ENCODE measurements around the gene EXOC4.

Gene EXOC4

DNA sequence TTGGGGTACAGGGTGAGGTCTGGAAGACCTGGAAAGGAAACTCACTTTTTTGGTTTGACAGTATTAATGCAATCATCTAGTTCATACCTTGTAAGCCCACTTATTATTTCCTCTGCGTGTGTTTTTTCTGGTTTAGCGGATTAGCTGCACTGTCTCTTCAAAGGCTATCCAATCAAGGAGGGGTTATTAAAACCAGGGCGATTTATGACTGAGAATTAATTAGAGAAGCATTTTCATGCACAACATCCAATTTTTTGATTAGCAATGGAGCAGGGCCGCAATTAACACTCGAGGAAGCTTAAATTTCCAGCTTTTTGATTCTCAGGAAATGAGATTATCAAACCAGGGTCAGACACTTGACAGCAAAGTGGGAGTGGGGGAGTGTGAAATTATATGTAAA is 248.9 kb downstream of the EXOC4 start:
- DNase-seq, result no peak

GRCh38 chr7:133502498-133502897 is 249.6 kb downstream of the EXOC4 start:
- no peak for DNase-seq

GRCh38 chr7:133502972-133503371 is 250.1 kb downstream of the EXOC4 start:
- DNase-seq, result no peak

GRCh38 chr7:133504825-133505224 is 251.9 kb downstream of the EXOC4 start:
- DNase-seq, result no peak

- no peak for DNase-seq
Observed at GRCh38 chr7:133509822-133510221, 256.9 kb downstream of the EXOC4 start.

DNA sequence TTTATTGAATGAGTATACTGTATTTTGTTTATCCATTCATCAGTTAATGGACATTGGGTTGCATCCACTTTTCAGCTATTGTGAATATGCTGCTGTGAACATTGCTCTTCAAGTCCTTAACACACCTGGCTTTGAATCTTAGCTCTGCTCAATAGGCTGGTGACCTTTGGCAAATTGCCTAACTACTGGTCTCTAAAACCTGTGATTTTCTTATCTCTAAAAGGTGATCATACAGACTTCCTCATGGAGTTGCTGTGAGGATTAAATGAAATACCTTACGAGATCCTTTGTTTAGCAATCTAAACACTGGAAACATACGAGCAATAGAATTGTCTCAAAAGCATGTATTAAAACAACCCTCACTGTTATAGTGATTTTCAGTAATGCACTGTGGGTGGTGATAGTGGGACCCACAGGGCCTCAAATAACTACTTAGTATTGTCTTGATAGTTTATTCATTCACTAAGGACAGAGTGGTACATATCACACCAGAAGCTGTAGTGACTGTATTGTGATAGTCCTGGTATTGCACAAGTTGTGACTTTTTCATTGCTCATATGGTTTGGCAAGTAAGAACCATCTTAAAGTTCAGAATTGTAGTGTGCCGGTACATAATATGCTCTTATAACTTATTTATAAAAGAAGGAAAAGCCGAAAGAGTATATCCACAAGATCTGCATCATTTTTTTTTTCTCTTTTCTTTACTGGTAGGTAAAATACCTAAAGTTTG is 257.6 kb downstream of the EXOC4 start:
- DNase-seq, result no peak

DNA sequence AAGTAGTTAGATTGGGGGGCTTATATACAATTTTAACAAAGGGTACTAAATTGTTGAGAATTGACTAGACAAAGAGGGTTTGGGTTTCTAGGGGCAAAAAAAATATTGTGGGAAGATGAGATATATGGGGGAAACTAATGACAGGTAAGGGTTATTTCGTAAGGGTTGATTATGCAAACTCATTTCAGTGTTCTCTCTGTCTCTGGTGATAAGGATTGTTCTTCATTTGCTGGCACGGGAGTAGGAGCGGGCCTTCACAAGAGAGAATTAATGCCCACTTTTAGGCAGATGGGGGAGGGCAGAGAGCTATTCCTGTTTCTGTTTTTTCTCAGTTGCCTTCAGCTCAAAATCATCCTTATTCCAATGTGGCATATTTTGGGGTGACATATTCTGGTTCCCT is 258.4 kb downstream of the EXOC4 start:
- DNase-seq, result no peak

GRCh38 chr7:133511708-133512107 is 258.8 kb downstream of the EXOC4 start:
- DNase-seq, result no peak

DNA sequence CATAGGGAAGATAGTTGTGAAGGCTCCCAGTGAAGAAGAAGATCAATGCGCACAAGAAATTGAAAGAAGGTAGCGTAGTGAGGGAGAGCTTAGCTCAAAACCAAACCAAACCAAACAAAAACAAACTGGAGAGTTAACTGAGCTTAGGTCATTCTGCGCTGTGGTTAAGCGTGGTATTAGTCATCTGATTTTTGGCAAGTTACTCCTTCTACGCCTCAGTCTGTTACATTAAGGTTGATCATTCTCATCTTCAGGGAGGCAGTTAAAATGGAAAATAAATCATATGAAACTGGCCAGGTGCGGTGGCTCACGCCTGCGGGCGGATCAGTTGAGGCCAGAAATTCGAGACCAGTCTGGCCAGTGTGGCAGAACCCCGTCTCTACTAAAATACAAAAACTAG is 259.7 kb downstream of the EXOC4 start:
- DNase-seq, result no peak

DNA sequence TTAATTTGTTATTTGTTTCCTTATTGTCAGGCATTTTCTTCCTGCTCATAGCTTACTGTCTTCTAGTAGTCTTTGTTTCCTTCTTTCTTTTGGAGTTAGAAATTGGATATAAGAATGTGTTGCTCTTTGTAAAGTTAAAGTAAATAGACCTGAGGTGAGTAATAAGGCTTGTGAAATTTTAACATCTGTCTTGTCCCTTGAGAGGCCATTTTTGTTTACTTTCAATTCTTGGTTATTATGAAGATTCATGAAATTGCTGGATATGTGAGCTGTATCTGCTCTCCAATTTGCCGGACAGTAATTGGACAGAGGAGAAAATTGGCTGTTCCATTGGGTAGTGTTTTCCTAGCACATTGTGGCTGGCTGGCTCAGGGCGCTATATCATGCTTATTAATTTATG is 260.7 kb downstream of the EXOC4 start:
- DNase-seq, result no peak

DNA sequence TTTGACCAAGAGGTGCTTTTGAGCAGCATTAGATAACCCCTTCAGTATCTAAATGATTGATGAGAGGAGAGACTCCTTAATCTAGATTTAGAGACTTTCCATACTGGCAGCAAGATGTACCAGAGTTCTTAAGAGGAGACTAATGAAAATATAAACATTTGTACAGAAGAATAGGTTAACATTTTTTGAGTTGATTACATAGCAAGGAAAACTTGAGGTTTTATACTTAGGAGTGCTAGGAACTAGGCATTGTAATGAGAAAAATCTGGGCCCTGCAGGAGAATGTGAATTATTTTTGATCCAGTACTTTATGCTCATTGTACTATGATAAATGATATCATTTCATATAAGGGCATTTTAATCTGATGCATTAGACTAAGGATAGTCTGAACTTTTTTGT is 261.7 kb downstream of the EXOC4 start:
- DNase-seq, result no peak

GRCh38 chr7:133517766-133518165 is 264.9 kb downstream of the EXOC4 start:
- no peak for DNase-seq

- DNase-seq, result no peak
Observed at GRCh38 chr7:133518718-133519117, 265.8 kb downstream of the EXOC4 start.

- no peak for DNase-seq
Observed at GRCh38 chr7:133520248-133520647, 267.4 kb downstream of the EXOC4 start.

DNA sequence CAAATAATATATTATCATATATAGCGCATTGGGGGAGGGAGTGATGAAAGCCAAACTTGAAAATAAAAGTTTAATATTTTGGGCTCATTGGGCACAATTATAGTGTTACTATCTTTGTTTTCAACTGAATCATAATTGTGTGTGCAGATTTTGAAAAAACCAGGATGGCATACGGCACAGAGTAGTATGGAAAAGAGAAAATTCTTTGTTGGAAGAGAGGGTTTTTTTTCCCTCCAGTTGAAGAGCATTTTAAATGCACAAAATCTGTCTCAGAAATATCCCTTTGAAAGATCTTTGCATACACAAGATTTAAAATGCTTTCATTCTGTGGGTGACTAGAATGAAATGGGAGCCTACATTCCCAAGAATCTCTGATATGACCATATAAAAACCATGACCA is 269.6 kb downstream of the EXOC4 start:
- no peak for DNase-seq

DNA sequence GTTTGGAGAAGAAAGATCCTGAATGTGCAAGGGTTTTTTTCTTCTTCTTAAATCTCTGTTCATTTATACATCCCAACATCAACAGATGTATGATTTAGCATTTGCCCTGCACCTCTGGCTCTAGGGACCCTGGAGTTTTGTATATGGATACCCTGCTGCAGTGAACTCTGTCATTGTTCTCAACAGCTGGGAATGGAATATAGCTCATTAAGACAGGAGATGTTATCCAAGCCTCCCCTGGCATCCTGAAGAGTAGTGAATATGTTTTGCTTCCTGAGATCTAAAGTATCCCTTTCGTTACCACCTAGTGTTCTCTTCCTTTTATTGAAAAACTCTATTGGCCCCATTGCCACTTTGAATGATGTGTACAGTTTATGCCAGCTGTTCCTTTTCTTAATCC is 275.9 kb downstream of the EXOC4 start:
- no peak for DNase-seq

- no peak for DNase-seq
Observed at GRCh38 chr7:133529861-133530260, 277.0 kb downstream of the EXOC4 start.

DNA sequence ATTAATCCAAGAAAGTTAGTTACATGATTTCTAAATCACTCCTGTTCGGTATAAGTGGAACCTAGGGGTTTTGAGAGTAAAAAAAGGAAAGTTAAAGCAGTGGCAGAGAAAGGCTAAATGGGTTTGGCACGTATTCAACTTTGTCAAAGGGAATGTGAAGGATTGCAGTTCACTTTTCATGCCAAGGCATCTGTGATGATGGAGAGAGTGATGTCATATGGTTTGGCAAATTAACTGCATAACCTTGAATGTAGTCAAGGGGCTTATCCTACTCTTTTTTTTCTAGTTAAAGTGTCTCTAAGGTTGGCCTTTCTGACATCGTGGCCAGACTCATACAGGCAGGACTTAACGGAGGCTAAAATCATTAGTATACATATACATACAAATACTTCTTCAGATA is 277.8 kb downstream of the EXOC4 start:
- no peak for DNase-seq

GRCh38 chr7:133534816-133535215 is 281.9 kb downstream of the EXOC4 start:
- no peak for DNase-seq

- DNase-seq, result no peak
Observed at GRCh38 chr7:133535308-133535707, 282.4 kb downstream of the EXOC4 start.

GRCh38 chr7:133536450-133536849 is 283.6 kb downstream of the EXOC4 start:
- no peak for DNase-seq

DNA sequence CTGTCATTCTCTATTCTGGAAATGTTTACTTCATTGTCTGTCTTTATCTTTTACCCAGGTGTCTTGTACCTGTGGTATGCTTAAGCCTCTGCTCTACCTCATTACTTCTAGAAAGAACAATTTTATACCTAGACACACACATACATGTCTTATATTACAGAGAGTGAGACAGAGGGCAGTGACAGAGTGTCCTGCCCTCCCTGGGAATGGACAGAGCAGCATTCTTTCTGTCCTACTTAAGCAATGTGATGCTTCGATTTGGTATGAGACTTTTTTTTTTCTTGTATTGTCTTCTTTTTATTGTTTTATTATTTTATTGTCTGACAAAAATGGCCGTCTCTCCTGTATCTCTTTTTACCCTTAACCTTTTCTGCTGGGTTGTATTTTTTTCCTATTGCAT is 286.1 kb downstream of the EXOC4 start:
- DNase-seq, result no peak

GRCh38 chr7:133540096-133540860 is 287.4 kb downstream of the EXOC4 start:
- no peak for DNase-seq

GRCh38 chr7:133542209-133542780 is 289.4 kb downstream of the EXOC4 start:
- no peak for DNase-seq

Measured in CD4-positive, alpha-beta T cell treated with Interleukin-21 for 1 hour (primary cell).